Hematopoietic multipotent progenitor cell treated with erythropoietin and hydrocortisone succinate and interleukin-3 and kit ligand, for 8 days (in vitro differentiated cells): ENCODE measurements around the gene PPP1R26.

ENCODE experiments used
- DNase-seq: peaks from one replicate; pipeline ENCODE4 v3.0.0-alpha.2; 2015

The PPP1R26 gene

GRCh38 chr9:135490166-135490870 is 10.7 kb downstream of the PPP1R26 start:
- DNase-seq, result no peak

- DNase-seq, result no peak
These were observed 11.4 kb downstream of the PPP1R26 start for GRCh38 chr9:135490980-135491464.

- no peak for DNase-seq
These were observed 12.2 kb downstream of the PPP1R26 start for GRCh38 chr9:135491764-135492163.

GRCh38 chr9:135492886-135493669 is 13.5 kb downstream of the PPP1R26 start:
- no peak for DNase-seq

GRCh38 chr9:135494791-135495559 is 15.4 kb downstream of the PPP1R26 start:
- DNase-seq, result no peak

- DNase-seq, result no peak
These were observed 19.0 kb downstream of the PPP1R26 start for GRCh38 chr9:135498381-135499126.

GRCh38 chr9:135499326-135500070 is 19.9 kb downstream of the PPP1R26 start:
- peak; percentile 87 for DNase-seq

GRCh38 chr9:135500071-135500524 is 20.5 kb downstream of the PPP1R26 start:
- DNase-seq, result no peak

GRCh38 chr9:135500525-135501260 is 21.1 kb downstream of the PPP1R26 start, which contains the start of gene MRPS2:
TSS of gene MRPS2 (plus strand) at chr9:135500682. CDS start at chr9:135500711, 29 bp downstream.
- peak; percentile 85 for DNase-seq

GRCh38 chr9:135501261-135502167 is 21.9 kb downstream of the PPP1R26 start:
- peak; percentile 71 for DNase-seq

GRCh38 chr9:135502168-135502872 is 22.7 kb downstream of the PPP1R26 start:
- DNase-seq, result no peak

GRCh38 chr9:135502873-135503321 is 23.3 kb downstream of the PPP1R26 start:
- no peak for DNase-seq

- DNase-seq, result no peak
These were observed 24.0 kb downstream of the PPP1R26 start for GRCh38 chr9:135503371-135504261.

GRCh38 chr9:135504262-135505243 is 25.0 kb downstream of the PPP1R26 start:
- DNase-seq, result peak; percentile 63

- DNase-seq, result no peak
These were observed 26.0 kb downstream of the PPP1R26 start for GRCh38 chr9:135505406-135506187.
